ENCODE data around the gene FGF14.

- TF ChIP-seq POLR2A (IDR thresholded peaks at IDR 0.05) (no peak), CTCF (IDR thresholded peaks at IDR 0.05) (no peak)
These were observed 476.1 kb downstream of the FGF14 start for GRCh38 chr13:101925731-101926130.
